GM21529 (cell line): ENCODE measurements around the gene SYT15.

ENCODE experiments used
- ATAC-seq: cut with Tn5 transposase; IDR thresholded peaks from one replicate; pipeline ENCODE4 v1.9.1; 2021; ENCODE audit not compliant: unreplicated experiment

The SYT15 gene

GRCh38 chr10:46544989-46545791 is 33.7 kb upstream of the SYT15 start:
- no peak for ATAC-seq

- ATAC-seq, result no peak
Measured at GRCh38 chr10:46545861-46546590, 32.9 kb upstream of the SYT15 start.

GRCh38 chr10:46546591-46547540 is 32.1 kb upstream of the SYT15 start:
- no peak for ATAC-seq

GRCh38 chr10:46547541-46548497 is 31.1 kb upstream of the SYT15 start:
- ATAC-seq, result no peak

GRCh38 chr10:46548498-46549090 is 30.3 kb upstream of the SYT15 start:
- ATAC-seq, result no peak

- no peak for ATAC-seq
Measured at GRCh38 chr10:46549171-46550075, 29.5 kb upstream of the SYT15 start.

GRCh38 chr10:46550076-46550790 is 28.7 kb upstream of the SYT15 start:
- no peak for ATAC-seq

GRCh38 chr10:46550795-46551700 is 27.9 kb upstream of the SYT15 start:
- no peak for ATAC-seq

GRCh38 chr10:46551701-46552525 is 27.0 kb upstream of the SYT15 start:
- ATAC-seq, result no peak

GRCh38 chr10:46552526-46553237 is 26.2 kb upstream of the SYT15 start:
- no peak for ATAC-seq

GRCh38 chr10:46553238-46554049 is 25.5 kb upstream of the SYT15 start:
- ATAC-seq, result no peak

- ATAC-seq, result no peak
Measured at GRCh38 chr10:46554166-46554781, 24.7 kb upstream of the SYT15 start.

- ATAC-seq, result no peak
Measured at GRCh38 chr10:46555366-46555712, 23.6 kb upstream of the SYT15 start.
